G401.6 (cell line): Measurements from ENCODE around the gene POU2F1.

Experiments used
- FAIRE-seq: peaks from 2 replicates; lab custom pipeline; 2012; peaks lifted over from hg19 to GRCh38; lab: Jason Lieb, UNC

Gene POU2F1

DNA sequence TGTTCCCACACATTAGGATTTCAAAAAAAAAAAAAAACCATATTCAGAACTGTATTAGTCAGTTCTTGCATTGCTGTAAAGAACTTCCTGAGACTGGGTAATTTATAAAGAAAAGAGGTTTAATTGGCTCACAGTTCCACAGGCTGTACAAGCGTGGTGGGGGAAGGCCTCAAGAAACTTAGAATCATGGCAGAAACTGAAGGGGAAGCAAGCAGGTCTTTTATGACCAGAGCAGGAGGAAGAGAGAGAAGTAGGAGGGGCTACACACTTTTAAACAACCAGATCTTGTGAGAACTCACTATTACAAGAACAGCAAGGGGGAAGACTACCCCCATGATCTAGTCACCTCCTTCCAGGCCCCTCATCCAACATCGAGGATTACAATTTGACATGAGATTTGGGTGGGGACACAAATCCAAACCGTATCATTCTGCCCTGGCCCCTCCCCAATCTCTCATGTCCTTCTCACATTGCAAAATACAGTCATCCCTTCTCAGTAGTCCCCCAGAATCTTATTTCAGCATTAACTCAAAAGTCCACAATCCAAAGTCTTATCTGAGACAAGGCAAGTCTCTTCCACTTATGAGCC lies 51.8 kb downstream of the POU2F1 start:
- FAIRE-seq, result no peak

DNA sequence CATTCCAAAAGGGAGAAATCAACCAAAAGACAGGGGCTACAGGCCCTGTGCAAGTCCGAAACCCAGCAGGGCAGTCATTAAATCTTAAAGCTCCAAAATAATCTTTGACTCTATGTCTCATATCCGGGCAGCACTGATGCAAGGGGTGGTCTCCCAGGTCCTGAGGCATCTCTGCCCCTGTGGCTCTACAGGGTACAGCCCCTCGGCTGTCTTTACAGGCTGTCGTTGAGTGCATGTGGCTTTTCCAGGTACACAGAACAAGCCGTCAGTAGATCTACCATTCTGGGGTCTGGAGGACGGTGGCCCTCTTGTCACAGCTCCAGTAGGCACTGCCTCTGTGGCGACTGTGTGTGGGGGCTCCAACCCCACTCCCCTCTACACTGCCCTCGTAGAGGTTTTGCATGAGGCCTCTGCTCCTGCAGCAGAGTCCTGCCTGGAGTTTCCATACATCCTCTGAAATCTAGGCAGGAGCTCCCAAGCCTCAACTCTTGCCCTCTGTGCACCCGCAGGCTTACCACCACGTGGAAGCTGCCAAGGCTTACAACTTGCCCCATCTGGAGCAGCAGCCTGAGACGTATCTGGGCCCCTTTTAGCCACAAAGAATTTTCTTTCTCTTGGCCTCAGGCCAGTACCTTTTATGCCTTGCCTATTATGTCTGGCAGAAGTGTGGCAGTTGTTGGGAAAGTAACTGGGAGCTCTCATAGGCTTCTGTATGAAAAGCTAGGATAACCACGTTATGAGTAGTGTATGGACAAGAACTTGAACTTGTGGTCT lies 52.5 kb downstream of the POU2F1 start:
- no peak for FAIRE-seq

DNA sequence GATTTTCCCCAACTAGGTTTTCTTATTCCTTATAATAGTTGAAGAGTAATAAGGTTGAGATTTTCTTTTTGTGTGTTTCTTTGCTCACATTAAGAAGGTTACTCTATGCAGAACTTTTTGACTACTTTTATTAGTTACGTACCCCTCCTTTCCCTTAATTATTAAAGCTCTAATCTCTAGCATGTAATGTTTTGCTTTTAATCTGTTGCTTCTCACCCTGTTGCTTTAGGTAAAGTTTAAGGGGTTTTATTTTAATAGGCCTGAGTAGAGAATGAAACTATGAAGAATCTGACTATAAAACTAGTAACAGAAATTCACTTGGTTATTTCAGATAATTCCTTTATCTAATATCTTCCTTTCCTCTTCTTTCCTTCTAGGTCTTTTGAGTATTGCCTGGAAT lies 53.4 kb downstream of the POU2F1 start:
- no peak for FAIRE-seq

DNA sequence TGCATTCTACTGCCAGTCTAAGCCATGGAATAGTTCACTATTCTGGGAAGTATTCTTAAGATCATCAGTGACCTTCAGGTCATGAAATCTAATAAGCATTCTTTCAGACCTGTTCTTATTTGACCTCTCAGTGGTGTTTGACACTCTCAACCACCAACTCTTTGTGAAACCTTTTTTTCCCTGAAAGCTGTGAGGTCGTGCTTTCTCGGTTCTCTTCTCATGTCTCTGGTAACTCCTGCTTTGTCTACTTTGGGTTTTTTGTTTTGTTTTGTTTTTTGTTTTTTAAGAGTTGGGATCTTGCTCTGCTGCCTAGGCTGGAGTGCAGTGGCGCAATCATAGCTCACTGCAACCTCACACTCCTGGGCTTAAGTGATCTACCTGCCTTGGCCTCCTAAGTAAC lies 56.3 kb downstream of the POU2F1 start:
- FAIRE-seq, result no peak

DNA sequence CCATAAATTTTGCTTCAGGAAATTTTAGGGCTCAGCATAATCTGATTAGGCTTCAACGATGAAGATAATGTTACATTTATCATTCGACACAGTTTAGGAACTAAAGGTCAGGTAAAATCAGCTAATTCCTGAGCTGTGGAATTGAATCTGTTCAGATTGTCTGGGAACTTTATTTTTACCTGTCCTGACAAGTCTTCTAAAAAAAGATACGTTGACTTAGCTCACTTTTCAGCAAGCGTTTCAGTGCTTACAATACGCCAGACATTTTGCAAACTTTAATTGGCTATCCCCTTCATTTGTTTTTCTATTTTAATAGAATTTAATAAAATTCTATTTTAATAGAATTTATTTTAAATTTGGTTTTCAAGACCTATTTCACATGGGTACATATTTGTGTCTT lies 57.8 kb downstream of the POU2F1 start:
- peak; percentile 40 for FAIRE-seq

DNA sequence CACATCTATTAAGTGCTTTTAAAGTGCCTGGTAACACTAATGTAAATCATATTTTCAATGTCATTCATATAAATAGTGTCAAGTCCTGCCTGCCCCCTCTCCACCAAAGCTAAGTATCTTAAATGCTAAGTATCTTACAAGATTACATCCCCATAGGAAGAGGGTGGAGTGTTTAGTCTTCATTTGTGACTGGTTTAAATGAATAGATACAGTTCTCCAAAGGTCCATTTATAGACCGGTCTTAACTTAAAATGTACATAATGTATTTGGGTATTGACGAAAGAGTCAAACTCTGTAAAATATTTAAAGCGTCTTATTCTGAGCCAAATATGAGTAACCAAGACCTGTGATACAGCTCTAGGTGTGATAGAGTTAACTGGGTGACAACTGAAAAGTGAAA lies 60.2 kb downstream of the POU2F1 start:
- no peak for FAIRE-seq

DNA sequence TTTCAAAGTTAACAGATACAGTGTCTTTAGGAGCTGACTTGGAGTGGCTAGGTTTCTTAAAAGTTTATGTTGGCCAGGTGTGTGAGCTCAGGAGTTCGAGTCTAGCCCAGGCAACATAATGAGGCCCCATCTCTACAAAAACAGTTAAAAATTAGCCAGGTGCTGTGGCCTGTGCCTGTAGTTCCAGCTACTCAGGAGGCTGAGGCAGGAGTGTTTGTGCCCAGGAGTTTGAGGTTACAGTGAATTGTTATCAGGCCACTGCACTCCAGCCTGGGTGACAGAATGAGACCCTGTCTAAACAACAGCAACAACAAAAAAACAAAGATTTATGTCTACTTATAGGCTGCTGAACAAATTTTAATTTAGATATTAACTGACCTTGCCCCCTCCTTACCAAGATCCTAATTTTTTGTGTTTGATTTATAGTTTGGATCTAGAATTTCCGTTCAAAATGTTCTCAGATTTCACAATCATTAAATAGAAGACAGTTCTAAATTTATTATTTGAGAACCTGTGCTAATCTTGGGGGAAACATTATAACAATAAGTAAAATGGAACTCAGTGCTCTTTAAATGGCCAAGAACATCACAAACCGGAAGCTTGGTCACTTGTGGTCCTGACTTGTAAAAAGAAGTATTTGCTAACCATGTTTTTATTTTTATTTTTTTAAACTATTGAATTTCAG lies 67.8 kb downstream of the POU2F1 start:
- FAIRE-seq, result no peak

DNA sequence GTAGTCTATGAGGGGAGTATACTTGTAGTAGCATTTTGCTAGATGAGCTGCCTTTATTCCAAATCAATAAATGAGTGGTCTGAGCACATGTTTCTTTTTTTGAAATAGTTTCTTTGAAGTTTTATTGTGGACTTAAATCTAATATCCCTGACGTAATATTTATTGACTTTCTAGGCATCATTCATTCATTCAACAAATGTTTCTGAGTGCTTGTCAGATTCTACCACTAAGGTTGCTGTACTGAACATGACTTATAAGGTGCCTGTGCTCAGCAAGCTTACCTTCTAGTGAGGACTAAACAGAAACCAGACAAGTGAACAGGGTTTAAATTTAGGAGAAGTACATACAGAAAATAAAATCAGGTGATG lies 68.4 kb downstream of the POU2F1 start:
- peak; percentile 25 for FAIRE-seq

DNA sequence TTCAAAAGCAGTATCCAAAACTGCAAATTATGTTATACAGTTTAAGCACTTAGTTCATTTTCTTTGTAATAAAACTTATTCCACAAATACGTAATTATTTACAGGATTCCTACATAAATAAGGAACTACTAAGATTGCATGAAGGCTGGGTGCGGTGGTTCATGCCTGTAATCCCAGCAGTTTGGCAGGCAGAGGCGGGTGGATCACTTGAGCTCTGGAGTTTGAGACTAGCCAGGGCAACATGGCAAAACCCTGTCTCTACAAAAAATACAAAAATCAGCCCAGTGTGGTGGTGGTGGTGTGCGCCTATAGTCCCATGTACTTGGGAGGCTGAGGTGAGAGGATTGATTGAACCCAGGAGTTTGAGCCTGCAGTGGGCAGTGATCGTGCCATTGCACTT lies 69.3 kb downstream of the POU2F1 start:
- no peak for FAIRE-seq

DNA sequence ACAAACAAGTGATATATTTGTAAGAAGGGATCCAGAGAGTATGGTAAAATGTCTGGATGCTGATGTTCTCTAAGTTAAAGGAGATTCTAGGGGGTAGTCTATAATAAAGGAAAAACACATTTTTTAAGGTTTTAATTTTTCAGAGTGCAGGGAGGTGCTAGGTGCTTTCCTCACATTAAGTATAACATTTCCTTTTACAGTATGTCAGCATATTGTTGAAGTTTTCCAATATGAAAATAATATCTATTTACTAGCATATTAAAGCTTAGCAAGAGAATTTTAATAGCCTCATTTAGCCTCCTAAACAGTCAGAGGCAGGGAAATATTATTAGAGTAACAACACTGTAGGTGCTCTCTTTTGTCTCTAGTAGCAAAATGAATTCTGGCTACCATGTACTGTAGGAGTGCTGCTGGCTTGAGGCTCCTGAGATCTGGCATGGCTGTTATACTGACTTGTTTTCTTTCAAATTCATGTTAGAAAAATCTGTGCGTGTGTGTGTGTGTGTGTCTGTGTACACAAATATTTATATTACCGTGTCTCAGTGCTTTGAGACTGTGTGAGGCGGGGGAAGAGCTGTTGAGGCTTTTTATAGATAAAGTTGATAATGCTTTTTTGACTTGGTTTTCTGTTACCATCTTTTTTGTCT lies 71.0 kb downstream of the POU2F1 start:
- no peak for FAIRE-seq

DNA sequence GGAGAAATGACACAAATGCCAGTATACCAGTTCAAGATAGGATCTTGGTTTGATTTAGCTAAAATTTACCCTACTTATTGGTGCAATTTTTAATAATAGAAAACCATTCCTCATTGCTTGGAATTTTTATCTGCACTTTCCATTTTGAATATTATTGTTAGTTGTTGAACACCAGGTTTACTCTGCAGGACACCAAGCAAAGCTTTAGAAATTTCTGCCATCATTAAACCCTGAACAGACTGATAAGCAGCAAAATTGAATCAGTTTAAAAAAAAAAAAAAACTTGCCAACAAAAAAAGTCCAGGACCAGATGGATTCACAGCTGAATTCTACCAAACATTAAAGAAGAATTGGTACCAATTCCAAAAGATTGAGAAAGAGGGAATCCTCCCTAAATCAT lies 71.5 kb downstream of the POU2F1 start:
- FAIRE-seq, result no peak

DNA sequence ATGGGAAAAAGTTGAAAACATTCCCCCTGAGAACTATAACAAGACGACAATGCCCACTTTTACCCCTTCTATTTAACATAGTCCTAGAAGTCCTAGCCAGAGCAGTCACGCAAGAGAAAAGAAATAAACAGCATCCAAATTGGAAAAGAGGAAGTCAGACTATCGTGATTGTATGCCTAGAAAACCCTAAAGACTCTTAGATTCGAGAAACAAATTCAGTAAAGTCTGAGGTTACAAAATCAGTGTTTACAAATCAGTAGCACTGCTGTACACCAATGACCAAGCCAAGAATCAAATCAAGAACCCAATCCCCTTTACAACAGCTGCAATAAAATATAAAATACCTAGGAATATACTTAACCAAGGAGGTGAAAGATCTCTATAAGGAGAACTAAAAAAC lies 72.4 kb downstream of the POU2F1 start:
- no peak for FAIRE-seq

DNA sequence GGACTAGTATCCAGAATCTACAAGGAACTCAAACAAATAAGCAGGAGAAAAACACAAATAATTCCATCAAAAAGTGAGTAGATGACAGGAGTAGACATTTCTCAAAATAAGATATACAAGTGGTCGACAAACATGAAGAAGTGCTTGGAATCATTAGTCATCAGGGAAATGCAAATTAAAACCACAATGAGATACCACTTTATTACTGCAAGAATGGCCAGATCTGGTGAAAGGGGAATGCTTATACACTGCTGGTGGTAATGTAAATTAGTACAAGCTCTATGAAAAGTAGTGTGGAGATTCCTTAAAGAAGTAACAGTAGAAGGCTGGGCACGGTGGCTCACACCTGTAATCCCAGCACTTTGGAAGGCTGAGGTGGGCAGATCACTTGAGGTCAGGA lies 73.8 kb downstream of the POU2F1 start:
- FAIRE-seq, result no peak

DNA sequence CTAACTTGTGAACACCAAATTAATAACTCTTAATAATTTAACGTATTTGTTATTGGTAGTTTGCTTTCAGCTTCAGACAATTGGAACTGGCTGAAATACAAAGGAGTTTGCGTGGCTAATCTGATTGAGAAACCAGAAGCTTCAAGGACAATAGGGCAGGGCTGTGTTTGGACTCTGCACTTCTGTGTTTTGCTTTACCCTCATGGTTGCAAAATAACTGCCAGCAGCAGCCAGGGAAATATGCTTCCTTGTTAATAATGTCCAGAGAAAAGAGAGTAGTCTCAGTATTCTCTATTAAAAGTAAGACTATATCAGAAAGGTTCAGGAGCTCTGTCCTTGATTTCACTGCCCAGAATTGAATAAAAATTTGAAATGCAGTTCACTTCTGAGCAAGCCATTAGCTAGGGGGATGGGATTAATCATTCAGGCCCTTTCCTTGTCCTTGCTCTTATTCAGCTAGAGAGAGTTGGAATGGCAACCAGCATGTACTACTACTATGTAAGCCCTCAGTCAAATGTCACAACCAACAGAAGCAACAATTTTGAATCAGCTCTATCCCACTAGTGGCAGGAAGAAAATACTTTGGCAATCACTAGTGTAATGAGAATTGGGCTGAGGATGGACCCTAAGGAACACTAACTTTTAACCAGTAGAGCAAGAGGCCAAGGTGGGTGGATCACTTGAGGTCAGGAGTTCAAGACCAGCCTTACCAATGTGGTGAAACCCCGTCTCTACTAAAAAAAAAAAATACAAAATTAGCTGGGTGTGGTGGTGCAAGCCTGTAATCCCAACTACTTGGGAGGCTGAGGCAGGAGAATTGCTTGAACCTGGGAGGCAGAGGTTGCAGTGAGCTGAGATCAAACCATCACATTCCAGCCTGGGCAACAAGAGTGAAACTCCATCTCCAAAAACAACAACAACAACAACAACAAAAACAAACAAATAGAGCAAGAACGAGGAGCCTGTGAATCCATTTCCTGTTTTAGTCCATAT lies 76.8 kb downstream of the POU2F1 start:
- FAIRE-seq, result no peak

DNA sequence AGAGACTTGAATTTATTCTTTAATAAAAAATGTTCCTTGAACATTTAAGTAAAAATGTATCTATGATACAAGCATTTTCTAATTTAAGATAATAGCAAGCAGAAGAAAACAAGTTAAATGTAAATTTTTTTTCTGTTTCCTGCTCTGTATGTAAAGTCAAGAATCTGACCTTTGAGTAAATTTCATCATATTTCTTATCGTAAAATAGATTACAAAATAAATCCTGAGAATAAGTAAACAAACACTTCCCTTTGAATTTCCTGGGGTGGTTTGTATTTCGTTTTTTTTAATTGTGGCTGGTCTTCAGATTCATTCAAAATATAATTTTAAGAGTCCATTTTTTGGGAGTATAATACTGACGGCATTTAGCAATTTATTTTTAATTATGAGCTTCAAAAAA lies 77.6 kb downstream of the POU2F1 start:
- FAIRE-seq, result peak; percentile 42

DNA sequence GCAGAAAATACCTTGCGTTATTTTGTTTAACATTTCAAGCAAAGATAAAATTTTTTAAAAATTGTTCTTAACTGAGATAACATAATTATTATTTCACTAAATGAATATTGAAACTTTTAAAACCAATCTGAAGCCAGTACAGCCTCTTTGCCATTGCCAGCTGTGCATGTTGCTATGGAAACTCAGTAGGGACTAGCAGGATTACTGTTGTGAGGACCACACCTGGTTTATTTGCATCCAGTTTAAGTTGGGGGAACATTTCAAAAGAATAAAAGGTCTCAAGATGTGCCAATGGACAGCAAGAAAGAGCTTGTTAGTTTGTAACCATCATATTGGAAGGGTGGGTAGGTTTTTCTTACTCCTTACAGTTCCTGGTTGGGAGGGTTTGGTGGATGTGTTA lies 80.7 kb downstream of the POU2F1 start:
- FAIRE-seq, result no peak

DNA sequence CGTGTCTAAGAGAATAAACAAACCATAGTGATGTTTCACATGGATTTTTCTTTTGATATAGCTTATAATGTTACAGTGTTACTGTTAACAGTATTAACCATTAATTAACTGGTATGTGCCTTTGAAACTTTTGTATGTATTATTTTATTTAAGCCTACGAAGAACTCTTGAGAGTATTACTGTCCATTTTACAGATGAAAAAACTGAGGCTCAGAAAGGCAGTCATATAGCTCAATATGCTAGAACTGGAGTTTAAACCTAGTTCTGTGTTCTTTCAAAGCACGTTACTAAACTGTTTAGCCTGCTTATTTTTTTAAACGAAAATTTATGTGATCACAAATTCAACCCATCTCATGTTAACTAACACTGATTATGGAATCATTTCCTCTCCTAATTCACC lies 83.5 kb downstream of the POU2F1 start:
- FAIRE-seq, result no peak

DNA sequence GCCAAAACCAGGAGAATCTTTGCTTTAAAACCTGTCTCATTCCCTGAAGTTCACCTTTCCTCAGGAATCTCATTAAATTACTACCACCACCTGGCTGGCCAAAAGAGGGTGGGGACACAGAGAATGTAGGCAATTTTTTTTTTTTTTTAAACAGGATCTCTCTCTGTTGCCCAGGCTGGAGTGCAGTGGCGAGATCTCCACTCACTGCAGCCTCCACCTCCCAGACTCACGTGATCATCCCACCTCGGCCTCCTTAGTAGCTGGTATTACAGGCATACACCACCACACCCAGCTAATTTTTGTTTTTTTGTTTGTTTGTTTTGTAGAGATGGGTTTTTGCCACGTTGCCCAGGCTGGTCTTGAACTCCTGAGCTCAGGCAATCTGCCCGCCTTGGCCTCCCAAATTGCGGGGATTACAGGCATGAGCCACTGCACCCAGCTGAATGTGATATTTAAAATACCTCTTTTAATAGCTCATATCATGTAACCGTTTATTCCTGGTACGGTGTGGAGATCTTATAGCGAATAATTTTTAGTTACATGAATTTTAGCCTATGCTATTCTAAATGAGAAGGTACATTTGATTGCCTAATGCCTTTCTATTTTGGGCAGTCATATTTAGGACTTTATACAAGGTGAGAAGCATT lies 84.5 kb downstream of the POU2F1 start:
- no peak for FAIRE-seq

DNA sequence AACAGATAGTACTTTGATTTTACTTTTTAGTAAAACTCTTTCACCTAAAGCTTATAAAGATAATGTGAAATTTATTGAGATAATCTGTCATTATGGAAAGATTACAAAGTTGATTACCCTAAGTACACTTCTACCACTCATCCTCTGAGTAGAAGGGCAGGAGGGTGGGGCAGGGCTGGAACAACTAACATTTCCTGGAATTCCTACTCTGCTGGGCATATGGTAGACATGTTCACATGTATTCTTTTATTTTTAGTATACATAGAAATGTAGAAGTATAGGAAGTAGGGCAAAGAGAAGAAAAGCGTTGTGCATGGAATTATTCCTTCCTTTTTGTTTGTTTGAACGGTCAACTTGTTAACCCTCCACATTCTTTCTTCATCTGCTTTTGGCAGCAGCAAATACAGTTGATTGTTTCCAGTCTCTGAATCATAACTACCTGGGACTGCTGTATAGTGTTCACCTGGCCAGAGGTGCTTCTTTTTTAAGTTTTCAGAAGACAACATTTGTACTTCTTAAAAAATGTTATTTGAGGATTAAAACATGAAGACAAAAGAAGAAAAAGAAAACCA lies 85.1 kb downstream of the POU2F1 start:
- FAIRE-seq, result no peak

DNA sequence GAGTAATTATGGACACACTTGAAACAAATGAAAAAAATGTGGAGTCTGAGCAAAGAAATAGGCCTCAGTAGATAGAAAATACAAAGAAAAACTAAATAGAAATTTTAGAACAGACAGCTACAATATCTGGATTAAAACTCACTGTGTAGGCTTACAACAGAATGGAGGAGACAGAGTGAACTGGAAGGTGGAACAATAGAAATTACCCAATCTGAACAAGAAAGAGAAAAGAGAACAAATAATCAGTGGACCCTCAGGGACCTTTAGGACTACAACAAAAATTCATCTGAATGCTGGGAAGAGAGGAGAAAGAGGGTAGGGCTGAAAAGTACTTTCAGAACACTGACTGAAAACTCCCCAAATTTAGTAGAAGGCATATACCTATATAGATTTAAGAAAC lies 90.0 kb downstream of the POU2F1 start:
- no peak for FAIRE-seq

DNA sequence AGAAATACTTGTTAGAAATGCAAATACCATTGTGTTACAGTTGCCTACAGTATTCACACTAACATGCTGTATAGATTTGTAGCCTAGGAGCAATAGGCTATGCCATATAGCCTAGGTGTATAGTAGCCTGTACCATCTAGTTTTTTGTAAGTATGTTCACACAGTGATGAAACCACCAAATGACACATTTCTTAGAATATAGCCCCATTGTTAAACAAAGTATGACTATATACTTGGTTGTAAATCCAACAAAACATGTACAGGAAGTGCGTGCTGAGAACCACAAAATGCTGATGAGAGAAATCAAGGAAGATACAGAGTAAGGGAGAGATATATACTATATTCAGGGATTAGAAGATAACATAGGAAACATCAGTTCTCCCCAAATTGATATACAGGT lies 92.2 kb downstream of the POU2F1 start:
- FAIRE-seq, result no peak
